ENCODE results near the gene RASA3.
"Not testable (repeated sequence)": the region's sequence is repeated elsewhere in the genome, so short reads cannot be mapped to it uniquely, and the experiment has no call there.

RASA3 gene

DNA sequence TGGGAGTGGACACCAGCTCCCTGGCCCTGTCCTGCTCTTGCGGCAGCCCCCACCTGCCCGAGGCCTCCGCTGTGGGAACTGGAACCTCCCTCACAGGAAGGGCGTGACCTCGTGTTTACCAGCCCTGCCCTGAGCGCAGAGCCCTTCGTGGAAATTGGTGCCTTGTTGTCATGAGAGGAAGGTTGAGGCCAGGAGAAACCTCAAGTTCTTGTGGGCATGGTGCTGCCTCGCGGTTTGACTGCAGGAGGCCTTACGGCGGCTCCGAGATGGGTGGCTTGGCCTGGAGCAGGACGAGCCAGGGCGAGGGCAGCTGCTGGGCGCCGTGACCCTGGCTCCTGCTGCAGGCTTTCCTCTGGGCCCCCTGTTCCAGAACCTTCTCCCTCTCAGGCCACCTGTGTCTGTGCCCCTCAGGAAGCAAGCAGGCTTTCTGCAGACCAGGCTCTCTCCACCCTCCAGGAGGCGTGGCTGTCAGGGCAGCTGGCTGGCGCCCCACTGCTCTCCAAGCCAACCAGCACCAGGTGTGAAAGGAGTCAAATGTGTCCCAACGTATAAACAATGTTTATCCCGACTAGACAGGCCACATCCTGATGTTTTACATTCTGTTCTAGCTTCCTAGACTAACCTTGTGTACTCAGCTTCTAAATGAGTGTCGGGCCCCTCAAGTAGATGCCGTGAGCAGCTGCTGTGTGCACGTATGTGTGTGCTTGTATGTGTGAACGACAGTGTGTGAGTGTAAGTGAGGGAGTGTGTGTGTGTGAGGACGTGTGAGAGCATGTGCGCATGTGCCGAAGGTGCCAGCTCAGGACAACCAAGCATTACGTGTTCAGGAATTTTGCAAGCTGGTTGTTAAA is 10.4 kb upstream of the RASA3 start:
- DNase-seq (ENCODE audit: low read depth in 2 of 2), result peak in 1 of 2 donors; percentile 62

DNA sequence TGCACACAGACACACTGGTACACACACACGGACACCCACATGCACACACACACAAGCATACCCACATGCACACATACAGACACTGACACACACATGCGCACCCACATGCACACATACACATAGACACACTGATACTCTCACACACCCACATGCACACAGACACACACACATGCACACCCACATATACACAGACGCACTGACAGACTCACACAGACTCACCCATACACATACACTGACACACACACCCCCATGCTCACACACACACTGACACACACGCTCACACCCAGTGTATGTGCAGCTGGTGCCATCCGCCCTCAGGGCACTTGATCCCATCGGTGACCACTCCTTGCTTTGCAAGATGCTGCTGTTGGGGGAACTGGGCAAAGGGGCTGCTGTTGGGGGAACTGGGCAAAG is 9.7 kb upstream of the RASA3 start:
- DNase-seq (ENCODE audit: low read depth in 2 of 2), result no peak

DNA sequence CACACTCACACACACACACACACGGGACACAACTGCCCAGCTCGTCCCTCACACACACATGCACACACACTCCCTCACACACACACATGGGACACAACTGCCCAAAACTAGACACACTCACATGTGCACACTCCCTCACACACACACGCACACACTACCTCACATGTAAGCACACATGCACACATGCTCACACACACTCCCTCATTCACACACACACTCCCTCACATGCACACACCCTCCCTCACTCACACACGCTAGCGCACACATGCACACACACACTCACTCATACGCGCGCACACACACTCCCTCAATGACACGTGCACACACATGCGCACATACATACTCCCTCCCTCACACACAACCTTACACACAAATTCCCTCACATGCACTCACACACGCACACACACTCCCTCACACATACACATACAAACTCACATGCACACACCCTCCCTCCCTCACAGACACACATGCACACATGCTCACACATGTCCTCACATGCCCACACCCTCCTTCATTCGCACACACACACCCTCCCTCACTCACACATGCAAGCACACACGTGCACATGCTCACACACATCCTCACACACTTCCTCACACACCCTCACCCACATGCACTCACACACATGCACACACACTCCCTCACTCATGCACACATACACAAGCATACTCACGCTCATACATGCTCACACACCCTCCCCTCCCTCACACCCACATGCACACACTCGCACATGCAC is 9.0 kb upstream of the RASA3 start:
- DNase-seq (ENCODE audit: low read depth in 2 of 2), result no peak

DNA sequence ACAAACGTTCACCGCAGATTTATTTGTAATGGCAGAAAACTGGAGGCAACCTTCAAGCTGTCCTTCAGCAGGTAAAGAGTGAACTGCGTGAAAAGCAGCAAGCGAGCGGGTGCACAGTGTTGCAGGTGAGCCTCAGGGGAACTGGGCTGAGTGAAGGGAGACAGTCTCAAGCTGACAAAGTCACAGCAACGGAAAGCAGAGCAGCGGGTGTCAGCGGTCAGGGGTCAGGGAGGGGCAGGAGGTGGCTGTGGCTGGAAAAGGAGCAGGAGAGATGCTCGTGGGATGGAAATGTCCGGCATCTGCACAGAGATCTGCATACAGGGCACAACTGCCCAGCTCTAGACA is 8.5 kb upstream of the RASA3 start:
- DNase-seq (ENCODE audit: low read depth in 2 of 2), result no peak

DNA sequence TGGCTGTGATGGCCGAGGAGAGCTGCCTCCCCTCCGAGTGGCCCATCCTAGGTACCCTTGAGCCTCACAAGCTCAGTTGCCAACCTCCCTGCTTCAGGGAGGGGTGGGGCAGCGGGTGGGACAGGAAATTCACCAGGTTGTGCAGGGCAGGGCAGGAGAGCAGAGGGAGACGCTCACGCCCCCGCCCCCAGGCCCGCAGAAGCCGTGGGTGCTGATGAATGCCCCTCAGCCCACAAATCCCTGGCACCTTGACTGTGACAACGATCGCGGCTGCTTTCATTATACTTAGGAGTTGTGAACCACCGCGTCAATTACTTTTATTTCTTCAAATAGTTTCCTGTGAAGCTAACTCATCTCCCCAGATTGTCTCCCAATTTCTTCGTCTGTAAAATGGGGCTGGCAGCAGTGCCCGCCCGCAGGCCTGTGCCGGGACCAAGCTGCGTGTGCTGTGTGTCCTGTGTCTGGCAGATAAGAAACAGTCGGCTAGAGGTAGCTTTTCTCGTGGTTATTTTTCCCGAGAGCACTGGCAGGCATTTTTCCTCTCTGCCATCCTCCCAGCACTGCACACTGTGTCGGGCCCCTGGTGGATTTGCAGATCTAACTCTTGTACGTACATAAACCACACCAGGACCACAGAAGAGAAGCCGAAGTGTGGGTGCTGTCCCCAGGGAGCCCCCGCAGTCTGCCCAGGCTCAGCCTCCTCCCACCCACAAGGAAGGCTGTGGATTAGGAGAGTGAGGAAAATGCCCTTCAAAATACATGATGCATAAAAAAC is 7.9 kb upstream of the RASA3 start:
- DNase-seq (ENCODE audit: low read depth in 2 of 2), result no peak

DNA sequence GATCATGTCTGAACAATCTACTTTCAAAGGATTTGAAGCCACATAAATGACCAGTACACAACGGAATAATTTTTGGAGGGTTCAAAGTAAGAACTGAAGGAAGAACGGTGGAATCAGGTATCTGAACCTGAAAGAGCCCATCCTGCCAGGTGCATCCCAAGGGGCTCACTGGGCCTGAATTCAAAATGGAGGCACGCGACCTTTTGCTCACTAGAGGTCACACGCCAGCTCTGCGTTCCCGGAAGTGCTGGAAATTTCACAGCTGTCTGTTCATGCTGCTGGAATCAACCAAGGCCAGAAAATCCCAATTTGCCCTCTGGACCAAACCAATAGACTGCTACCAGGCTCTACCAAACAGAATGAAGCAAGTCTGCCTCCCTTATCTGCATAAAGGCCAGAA is 4.2 kb upstream of the RASA3 start:
- no peak for DNase-seq (ENCODE audit: low read depth in 2 of 2)

DNA sequence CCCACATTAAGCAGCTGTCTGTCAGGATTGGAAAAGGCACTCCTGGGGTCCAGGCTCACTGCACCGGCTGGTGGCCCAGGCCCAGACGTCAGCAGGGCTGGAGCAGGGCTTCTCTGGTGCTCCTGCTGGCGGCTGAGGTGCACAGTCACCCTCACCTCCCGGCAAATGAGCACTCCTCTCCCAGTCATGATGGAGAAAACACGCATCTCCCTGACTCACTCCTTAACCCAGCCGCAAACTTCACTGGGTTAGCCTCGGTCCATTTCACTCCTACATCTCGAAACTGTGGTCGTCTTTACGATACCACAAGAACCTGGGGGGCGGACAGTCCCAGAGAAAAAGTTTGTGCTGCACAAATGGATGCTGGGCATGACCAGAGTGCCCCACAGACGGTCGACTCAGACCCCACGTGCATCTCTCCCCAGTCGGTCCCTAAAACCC is 3.3 kb upstream of the RASA3 start:
- no peak for DNase-seq (ENCODE audit: low read depth in 2 of 2)

DNA sequence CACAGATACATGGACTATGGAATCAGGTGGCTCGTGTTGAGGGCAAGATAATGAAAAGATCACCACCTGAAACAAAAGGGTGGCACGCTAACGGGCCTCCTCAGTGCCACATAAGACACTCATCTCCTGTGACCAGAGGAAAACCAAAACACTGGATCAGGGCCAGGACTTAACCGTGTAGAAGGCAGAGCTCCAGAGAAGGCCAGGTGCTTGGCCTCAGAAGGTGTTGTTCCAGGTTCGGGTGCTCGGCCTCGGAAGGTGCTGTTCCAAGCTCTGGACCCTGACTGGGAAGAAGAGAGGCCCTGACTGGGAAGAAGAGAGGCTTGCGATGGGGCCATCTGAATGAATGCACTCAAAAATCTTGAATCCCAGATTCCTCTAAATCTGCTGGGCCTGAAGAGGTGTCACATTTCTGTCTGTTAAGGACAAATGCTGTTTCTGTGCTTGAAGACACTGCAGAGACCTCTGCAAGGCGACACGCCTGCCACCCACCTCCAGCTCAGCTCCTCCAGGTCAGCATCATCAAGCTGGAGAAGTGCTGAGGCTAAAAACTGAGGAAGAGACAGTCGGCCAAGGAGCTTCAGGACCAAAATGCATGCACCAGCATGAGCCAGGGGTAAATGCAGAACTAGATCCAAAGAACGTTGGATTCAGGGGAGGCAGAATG is 2.7 kb upstream of the RASA3 start:
- no peak for DNase-seq (ENCODE audit: low read depth in 2 of 2)

DNA sequence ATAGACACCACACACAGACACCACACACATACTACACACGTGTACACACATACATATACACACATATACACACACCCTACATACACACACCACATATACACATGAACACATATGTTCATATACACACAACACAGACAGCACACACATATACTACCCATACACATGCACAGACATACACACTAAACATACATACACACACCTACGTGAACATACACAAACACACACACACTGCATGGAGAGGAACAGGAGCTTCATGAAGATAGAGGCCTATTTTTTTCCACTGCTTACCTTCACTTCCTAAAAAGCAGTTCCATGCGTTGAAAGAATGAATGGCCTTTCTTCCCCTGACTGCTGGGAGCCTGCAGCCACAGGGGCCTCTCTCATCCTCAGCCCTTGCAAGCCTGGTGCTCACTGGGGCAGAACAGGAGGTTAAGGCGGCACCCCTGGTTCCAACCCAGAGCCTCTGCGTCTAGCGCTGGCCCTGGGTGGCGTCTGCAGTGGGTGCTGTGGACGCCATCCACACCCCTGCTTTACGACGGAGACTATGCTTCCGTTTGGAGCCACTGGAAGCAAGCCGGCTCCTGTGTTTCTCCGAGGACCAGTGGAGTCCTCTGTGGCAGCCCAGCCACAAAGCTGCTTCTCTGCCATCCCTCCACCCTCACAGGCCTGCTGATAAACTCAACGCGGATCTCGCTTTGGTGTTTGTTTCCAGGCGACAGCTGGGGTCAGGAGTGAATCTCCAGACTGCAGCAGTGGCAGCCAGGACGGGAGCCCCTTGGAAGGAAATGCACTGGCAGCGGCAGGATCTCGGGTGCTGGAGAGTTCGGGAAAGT is 1.9 kb upstream of the RASA3 start:
- DNase-seq (ENCODE audit: low read depth in 2 of 2), result no peak

DNA sequence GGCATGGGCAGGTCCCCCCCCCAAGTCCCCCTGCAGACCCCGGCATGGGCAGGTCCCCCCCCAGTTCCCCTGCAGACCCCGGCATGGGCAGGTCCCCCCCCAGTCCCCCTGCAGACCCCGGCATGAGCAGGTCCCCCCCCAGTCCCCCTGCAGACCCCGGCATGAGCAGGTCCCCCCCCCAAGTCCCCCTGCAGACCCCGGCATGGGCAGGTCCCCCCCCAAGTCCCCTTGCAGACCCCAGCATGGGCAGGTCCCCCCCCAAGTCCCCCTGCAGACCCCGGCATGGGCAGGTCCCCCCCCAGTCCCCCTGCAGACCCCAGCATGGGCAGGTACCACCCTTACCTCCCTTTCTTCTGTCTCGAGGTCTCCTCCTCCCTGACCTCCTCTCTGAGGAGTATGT is 1.1 kb upstream of the RASA3 start:
- not testable (repeated sequence) for DNase-seq (ENCODE audit: low read depth in 2 of 2)

DNA sequence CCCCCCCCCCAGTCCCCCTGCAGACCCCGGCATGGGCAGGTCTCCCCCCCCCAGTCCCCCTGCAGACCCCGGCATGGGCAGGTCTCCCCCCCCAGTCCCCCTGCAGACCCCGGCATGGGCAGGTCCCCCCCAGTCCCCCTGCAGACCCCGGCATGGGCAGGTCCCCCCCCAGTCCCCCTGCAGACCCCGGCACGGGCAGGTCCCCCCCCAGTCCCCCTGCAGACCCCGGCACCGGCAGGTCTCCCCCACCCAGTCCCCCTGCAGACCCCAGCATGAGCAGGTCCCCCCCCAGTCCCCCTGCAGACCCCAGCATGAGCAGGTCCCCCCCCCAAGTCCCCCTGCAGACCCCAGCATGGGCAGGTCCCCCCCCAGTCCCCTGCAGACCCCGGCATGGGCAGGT is 703 bp upstream of the RASA3 start:
- DNase-seq (ENCODE audit: low read depth in 2 of 2), result not testable (repeated sequence)

DNA sequence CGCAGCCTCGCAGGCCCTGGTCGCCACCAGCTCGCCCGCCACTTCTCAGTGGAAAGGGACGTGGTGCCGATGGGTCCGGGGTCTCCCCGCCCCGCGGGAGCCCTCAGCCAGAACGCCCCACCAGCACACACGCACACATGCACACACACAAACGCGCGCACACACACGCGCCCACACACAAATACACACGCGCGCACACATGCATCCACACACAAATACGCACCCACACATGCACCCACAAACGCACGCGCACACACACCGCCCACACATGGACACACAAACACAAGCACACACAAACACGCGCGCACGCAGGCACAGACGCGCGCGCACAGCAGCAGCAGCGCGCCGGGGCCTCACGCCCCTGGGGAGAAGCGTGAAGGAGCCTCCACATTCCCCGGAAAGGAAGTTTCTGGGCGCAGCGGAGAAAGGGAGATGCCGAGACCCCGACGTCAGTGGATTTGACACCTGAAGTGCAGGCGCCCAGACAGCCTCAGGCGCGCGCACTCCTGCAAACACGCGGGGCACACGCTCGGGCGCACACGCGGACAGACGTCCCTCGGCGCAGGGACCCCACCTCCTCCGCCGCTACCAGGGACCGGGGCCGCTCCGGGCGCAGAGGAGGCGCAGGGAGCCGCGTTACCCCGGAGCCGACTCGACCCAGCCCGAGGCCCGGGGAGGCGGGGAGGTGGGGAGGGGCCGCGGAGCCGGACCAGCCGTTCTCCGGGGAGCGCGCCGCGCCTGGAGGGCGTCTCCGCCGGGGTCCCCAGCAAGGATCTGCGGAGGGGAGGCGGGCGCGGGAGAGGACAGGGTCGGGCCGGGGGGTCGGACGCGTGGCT is 622 bp downstream of the RASA3 start:
- no peak for DNase-seq (ENCODE audit: low read depth in 2 of 2)

DNA sequence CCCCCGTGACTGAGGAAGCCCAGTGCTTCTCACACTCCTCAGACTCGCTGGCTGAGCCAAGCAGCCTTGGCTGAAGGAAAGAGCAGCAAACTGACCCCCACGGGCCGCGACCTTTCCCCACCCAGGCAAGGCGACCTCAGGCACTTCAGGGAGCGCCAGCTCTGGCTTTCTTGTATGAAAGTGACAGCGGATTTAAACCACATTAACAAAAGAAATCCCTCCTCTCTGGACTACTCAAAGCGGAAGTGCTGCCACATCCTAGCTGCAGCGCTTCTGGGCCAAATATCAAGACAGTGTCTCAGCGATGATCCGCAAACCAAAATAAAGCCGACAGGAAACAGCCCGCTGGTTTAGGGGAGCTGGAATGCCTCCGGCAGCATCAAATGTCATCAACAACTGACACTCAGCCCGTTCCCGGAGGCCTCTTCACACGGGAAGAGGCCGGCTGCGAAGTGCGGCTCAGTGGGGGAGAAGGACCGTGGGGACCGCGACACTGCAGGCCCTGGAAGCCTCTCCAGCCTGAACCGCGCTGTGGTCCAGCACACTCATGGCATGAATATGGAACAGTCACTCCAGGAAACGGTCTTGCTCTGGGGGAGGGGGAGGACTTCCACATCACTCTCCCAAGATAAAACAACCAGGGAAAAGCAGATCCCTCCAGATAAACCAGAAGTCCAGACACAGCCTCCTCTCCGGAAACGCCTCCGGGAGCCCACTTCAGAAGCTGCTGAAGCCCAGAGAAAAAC is 1.4 kb downstream of the RASA3 start:
- peak in 1 of 2 donors; percentile 36 for DNase-seq (ENCODE audit: low read depth in 2 of 2)

DNA sequence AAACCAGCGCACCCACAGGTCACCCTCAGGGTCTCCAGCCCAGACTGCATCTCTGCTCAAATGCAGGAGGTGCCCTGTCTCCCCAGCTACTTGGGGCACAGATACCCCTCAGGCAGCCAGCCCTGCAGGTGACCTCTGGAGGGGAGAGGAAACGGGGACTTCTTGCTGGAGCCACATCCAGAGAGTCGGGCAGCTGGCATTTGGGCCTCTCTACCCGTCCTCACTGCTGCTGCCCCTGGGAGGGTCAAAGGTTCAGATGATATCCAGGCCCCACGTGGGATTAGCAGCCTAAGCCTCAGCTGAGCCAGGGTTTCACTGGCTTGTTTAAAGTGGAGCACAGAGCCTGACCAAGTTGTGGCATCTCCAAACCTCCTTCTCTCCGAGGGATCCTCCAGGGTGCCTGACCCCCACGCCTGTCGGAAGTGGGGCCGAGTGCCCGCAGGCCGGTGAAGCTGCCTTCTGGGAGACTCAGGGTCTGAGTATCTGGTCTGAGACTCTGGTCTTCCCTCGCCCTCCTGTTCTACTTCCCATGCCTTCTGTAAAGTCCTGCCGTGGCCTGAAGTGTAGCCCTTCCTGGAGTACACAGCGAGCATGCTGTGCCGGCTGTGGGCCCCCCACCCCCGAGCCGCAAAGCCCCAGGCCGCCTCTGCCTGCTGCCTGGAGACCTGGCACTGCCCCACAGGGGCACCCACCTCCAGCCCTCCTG is 2.1 kb downstream of the RASA3 start:
- no peak for DNase-seq (ENCODE audit: low read depth in 2 of 2)

DNA sequence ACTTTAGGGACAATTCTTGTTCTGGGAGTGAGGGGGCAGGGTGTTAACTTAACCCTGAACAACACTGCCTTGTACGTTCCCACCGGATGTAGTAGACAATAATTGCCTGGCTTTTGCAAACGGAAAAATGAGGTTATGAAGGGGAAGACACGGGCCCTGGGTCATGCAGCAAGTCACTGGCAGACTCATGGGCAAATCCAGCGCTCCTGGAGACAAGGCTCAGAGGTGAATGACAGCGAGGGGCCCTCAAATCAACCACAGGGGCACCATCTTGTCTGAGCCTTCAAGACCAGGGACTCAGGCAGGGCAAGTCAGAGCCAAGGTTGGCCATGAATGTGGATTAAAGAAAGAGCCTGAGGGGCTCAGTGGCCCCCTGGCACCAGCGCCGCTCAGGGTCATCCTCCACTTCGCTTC is 2.8 kb downstream of the RASA3 start:
- DNase-seq (ENCODE audit: low read depth in 2 of 2), result no peak

DNA sequence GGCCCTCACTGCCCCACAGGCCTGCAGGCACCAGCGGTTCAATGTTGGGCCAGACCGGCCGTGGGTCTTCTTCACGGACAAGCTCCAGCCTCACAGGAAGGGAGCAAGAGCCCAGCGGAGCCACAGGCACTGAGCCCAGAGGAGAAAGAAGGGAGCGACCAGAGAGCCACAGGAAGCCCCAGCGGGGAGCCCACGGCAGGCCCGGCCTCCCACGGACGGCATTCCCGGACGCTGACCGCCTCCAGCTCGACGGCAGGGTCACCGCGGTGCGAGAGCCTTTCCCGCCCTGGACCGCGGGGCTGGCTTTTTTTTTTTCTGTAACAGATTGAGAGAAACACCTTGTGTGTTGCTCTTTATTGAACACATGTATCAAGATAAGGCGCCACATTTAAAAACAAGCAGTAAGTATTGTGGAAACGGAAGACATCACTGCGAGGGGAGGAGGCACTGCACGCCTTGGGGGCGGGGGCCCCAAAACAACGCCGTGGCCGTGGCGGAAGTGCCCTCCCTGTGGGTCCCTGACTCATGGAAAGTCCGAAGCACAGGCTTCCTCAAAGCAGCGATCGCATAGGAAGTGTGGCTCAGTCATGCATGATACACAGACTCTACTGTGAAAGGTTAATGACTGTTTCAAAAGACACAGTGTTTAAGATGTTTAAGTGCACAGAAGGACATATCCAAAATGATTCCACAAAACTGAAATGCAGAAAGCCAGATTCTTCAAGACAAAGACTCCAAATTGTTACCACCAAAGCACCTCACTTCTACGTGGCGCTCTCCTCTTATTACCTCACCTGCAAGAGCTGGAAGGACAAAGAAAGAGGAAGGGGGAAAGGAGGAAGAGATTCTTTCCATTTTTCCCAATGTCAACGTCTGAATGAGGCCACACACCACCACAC is 3.5 kb downstream of the RASA3 start:
- DNase-seq (ENCODE audit: low read depth in 2 of 2), result peak; percentile 87 to 89

DNA sequence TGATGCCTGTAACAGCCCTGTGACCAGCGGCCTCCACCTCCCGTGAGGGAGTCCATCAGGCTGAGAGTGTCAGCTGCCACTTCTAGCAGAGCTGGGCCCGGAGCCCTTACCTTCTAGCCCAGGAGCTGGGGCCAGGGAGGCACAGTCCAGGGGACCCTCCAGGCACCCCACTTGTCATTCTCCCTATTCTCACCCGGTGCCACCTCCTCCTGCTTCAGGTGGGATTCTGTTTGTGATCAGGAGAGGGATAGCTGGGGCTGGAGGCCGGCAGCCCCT is 4.1 kb downstream of the RASA3 start:
- no peak for DNase-seq (ENCODE audit: low read depth in 2 of 2)

All from stimulated activated CD8-positive, alpha-beta memory T cell treated with anti-CD3 and anti-CD28 coated beads, Interleukin-2, amount 100 ng/mL, for 1 hour (primary cell).